ENCODE data around the gene KCTD7.
"Not testable (repeated sequence)": the region's sequence is repeated elsewhere in the genome, so short reads cannot be mapped to it uniquely, and the experiment has no call there.

The KCTD7 gene
- 29.0 to 50.8 reads per million in 2 donors for total RNA-seq

DNA sequence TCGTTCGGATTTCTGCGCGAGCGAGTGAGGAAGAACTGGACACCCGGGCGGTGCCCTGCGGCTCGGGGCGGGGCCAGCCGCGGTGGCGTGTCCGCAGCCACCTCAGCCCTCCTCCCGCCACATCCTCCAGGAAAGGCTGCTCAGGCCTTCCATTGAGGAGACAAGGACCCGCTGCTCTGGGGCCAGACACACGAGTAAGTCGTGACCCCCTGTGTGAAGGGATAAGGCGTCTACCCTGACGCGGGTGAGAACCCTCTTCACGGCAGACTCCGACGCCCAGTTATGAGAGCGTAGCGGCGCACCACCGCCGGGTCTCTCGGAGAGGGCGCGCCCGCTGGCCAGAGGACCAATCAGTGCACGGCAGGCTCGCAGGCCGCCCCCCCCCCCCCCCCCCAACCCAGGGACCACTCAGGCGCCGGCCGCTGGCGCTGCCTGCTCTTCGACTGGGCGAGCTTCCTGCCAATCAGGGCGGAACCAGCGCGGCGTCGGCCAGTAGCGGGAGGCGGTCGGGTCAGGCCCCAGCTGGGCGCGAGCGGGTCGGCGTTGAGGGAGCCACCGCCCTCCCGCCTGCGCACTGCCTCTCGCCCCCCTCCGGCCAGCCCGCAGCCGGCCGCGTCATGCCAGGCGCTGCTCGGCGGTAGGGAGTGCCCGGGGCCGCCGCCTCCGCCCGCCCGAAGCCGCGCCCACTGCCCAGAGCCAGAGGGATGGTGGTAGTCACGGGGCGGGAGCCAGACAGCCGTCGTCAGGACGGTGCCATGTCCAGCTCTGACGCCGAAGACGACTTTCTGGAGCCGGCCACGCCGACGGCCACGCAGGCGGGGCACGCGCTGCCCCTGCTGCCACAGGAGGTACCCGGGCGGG lies at the start of gene KCTD7:
KCTD7 (plus strand) TSS at position 521 of the 861 bp plus-strand sequence; CDS start at position 705, 184 bp downstream.
- DNase-seq, result peak; percentile 89 to 98 (median 94)

DNA sequence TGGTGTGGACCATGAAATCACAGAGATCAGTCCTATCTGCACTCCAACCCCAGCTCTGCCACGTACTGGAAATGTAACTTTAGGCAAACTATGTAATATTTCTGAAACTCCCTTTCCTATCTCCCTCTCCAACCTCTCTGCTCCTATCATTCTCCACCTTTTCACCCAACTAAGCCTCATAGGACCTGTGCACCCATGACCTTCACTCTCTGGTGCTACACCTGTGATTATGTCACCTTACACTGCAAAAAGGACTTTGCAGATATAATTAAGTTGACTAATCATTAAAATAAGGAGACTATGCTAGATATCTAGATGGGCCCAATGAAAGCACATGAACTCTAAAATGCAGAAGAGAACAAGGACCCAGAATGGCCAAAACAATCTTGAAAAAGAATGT lies 48.3 kb upstream of the KCTD7 start:
- not testable (repeated sequence) for DNase-seq

DNA sequence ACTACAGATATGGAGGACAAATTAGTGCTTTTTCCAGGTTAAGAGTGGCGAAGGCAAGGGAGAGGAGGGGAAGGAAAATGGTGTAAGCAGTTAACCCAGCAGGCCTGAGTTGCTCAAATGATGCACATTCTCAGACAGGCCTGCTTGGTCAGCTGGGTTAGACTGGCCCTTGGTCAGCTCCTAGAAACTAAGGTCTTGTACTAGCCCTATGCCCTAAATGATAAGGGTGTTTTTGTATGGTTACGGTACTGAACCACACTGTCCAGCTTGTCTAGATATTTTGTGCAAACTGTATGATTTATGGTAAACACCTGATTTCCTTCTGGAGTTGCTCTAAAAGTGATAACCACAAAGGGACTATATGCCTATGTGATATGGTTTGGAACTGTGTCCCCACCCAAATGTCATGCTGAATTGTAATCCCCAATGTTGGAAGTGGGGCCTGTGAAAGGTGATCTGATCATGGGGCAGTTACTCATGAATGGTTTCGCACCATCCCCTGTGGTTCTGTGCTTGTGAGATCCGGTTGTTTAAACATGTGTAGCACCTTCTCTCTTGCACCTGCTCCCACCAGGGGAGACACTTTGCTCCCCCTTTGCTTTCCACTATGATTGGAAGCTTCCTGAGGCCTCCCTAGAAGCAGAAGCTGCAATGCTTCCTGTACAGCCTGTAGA lies 45.7 kb upstream of the KCTD7 start:
- not testable (repeated sequence) for DNase-seq

DNA sequence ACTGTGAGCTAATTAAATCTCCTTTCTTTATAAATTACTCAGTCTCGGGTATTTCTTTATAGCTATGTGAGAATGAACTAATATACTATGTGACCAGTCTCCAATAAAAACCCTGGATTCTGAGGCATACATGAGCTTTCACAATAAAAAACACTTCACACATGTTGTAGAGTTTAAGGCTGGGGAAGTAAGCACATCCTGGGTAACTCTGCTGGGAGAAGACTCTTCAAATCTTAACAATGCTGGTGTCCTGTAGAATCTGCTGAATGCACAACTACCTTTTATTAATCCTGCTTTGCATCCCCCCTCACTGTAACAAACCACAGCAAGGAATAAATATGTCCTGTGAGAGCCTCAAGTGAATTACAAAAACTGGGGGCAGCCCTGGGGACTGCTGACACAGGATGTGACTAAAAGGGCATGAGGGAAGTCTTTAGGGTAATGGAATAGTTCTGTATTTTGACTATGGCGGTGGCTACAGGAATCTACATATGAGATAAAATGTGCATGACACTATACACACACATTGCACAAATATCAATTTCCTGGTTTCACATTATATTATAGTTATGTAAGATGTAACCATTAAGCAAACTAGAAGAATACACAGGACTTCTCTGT lies 45.1 kb upstream of the KCTD7 start:
- DNase-seq, result no peak

DNA sequence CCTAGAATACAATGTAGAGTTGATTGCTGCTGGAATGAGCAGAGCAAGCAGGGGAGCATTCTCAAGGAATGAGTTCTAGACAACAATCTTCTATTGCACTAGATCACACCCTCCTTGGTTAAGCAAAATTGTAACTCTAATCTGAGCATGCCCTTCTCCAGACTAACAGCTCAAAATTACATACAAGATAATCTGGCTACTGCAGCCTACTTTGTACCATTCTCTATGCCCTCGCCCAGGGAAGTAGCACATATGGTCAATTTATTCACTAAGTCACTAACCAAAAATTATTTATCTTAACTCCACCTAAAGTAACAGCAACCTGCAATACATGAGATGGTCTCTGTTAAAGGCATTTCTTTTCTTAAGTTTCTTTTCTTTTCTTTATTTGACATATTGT lies 42.5 kb upstream of the KCTD7 start:
- no peak for DNase-seq

DNA sequence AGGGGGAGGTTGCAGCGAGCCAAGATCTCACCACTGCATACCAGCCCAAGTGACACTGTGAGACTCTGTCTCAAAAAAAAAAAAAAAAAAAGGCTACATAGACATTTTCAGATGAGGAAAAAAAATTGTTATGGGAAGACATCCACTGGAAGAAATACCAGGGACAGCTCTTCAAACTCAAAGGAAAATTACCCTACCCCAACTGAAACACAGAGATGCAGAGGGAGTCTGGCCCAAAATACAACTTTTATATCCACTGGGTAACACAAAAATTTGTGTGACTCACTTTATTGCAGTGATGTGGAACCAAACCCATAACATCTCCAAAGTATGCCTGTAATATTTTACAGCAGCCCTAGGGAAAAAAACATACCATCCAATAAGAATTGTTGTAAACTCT lies 40.5 kb upstream of the KCTD7 start:
- not testable (repeated sequence) for DNase-seq

DNA sequence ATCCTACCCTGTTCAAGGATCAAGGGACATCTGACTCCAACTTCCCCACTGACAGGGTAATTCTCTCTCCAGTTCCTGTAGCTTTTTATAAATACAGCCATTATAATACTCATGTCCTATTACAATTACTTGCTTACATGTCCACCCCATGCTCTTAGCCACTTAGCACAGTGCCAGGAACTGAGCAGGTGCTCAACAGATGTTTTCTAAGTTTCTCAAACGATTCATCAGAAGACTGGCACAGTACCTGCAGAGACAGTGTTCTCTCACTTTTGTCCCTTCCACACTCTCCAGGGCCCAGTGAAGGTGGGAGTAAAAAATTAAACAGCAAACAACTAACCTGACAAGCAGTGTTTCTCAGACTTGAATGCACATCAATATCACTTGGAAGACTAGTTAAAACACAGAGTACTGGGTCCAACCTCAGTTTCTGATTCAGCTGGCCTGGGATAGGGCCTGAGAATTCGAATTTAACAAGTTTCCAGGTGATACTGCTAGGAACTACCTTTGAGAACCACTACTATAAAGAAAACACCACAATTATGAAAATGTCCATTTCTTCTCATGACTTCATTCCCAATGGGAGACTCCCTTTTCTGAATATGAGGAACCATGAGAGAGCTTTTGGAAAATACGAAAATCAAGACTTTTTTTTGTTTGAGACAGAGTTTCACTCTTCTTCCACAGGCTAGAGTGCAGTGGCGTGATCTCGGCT lies 39.7 kb upstream of the KCTD7 start:
- not testable (repeated sequence) for DNase-seq

DNA sequence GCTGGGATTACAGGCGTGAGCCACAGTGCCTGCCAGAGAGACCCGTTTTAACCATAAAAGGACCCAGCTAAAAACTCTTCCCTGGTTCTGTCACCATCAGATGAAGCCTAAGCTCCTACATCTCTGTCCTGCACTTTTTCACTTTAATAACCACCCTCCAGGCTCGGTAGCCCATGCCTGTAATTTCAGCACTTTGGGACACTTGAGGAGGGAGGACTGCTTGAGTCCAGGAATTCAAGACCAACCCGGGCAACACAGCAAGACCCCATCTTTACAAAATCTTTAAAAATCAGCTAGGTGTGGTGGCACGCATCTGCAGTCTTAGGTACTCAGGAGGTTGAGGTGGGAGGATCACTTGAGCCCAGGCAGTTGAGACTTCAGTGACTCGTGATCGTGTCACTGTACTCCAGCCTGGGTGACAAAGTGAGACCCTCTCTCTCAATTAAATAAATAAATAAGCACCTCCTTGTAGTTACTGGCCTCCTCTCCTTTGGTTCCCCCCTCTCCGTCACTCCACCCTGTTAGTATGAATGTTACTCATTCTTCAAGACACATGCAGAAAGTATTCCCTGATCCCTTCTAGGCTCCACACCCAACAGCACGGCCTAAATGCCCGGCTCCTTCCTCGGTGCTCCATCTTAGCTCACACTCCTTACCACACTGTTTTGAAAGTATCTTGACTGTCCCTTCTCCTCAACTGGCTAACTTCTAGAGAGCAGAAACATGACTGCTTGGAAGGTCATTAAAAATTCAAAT lies 38.2 kb upstream of the KCTD7 start:
- DNase-seq, result not testable (repeated sequence)

DNA sequence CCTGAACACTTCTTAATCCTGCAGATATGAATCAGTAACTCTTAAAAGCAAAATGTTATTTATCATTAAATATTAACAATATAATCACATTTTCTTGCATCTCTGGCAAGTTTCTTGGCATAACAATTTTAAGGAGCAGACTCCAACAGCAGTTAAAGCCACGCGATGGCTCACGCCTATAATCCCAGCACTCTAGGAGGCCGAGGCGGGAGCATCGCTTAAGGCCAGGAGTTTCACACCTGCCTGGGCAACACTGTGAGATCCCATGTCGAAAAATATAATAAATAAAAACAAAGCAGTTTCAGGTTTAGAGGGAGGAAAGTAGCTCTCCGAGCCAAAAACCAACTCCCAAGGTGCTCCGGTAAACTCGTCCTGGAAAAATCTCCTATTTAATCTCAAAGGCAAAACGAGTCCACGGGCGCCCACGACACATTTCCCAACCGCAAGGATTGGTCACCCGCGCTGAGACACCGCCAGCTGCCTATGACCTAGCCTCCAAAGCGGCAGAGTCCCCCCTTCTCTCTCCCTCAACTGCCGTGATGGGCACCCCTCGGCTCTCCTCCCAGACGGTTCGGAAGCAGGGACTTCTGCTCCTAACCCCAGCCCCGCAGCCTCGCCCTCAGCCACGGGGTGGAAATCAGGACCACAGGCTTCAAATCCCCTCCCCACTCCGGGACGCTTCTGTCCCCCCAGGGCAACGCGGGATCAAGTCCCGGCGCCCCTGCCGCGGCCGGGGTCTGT lies 37.5 kb upstream of the KCTD7 start:
- DNase-seq, result peak in 1 of 5 experiments; percentile 18

DNA sequence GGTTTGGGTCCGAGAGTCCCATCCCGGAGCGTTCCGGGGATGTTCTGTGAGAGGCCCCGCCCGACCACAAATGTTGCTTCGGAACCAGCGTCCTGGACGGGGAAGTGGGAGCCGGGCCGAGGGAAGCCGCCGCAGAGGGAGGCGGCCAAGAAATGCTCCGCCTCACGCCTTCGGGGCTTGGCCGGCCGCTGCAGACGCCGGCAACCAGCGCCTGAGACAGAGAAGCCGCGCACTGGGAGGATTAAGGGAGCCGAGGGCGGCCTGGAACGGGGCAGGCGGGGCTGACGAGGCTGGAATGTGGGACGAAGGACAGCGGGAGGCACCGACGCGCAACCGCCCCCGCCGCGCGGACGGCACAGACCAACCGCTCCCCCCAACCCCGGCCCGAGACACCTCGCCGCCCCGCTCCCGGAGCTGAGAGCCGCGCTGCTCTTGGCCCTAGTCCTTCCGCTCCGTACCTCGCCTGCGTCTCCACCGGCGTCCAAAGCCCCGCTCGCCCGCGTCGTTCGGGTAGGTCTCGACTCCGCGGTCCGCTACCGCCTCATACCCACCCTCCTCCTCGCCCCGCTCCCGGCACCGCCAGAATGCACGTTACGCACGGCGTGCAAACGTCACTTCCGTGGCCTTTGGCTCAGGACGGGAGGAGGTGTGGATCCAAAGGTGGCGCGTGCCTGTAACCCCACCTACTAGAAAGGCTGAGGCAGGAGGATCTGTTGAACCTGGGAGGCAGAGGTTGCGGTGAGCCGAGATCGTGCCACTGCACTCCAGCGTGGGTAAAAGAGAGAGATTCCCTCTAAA lies 36.7 kb upstream of the KCTD7 start:
- peak; percentile 68 to 96 (median 84) for DNase-seq

DNA sequence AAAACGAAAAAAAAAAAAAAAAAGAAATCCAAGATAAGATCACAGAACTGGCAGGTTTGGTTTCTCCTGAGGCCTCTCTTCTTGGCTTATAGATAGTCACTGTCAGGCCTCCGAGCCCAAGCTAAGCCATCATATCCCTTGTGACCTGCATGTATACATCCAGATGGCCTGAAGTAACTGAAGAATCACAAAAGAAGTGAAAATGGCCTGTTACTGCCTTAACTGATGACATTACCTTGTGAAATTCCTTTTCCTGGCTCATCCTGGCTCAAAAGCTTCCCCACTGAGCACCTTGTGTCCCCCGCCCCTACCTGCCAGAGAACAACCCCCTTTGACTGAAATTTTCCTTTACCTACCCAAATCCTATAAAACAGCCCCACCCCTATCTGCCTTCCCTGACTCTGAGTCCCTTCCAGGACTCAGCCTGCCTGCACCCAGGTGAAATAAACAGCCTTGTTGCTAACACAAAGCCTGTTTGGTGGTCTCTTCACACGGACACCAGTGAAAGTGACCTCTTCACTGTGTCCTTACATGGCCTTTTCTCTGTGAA lies 36.0 kb upstream of the KCTD7 start:
- DNase-seq, result not testable (repeated sequence)

DNA sequence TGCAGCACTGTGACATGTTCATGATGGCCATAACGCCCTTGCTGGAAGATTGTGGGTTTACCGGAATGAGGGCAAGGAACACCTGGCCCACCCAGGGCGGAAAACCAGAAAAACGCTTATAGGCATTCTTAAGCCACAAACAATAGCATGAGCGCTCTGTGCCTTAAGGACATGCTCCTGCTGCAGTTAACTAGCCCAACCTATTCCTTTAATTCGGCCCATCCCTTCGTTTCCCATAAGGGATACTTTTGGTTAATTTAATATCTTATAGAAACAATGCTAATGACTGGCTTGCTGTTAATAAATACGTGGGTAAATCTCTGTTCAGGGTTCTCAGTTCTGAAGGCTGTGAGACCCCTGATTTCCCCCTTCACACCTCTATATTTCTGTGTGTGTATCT lies 34.6 kb upstream of the KCTD7 start:
- DNase-seq, result not testable (repeated sequence)

DNA sequence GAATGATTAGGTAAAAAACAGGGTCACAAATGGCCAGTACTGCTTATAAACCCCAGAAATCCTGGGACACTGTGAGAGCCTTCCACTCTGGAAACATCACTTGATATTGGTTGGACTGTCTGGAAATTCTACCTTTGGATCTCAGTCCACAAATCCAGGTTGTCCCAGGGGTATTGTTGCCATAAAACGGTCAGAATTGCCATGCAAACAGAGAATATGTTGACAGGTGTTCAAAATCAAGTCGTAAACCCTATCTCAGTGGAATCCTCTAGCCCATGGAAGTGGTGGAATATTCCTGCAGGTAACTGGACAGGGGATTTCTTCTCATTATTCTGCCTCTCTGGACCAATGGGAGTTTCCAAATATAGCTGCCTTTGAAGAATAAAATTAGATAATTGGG lies 31.2 kb upstream of the KCTD7 start:
- DNase-seq, result no peak

DNA sequence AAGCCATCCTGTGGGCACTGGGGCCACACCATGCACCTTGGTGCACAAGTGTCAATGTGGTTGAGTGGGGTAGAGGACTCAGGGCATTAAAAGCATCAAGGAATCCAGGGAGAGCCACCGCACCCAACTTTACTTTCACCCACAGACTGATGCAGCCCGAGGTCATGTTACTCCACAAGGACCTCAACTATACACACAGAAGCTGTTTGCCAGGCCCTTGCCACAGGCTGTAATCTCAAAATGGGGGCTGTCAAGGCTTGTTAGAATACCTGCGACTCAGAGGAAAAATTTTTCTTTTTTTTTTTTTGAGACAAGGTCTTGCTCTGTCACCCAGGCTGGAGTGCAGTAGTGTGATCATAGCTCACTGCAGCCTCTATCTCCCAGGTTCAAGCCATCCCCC lies 26.5 kb upstream of the KCTD7 start:
- DNase-seq, result no peak

DNA sequence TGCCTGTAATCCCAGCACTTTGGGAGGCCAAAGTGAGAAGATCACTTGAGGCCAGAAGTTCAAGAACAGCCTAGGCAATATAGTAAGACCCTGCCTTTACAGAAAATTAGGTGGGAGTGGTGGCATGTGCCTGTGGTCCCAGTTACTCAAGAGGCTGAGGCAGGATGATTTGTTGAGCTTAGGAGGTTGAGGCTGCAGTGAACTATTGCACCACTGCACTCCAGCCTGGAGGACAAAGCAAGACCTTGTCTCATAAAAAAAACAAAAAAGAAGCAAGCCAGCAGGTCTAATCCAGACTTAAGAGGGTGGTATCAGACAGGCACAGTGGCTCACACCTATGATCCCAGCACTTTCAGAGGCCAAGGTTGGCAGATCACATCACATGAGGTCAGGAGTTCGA lies 24.5 kb upstream of the KCTD7 start:
- DNase-seq, result no peak

DNA sequence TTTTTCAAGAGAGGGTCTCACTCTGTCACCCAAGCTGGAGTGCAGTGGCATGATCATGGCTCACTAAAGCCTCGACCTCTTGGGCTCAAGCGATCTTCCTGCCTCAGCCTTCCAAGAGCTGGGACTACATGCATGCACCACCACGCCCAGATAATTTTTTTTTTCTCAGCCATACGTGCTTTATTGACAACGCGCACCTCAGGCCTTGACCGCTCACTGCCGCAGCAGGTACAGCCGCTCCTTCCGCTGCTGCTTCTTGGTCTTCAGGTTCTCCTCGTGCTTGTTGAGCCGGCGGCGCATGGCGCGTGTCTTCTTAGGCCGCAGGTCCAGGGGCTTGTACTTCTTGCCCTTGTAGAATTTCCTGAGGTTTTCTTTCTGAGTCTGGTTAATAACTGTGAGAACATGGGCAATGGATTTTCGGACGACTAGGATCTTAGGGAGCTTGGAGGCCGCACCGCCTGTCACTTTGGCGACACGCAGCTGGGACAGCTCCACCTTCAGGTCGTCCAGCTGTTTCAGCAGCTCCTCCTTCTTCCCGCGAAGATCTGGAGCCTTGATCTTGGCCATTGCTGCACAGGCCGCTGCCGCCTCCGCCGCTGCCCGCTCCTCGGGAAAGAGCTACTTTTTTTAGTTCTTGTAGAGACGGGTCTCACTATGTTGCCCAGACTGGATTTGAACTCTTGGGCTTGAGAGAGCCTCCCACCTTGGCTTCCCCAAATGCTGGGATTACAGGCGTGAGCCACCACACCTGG lies 22.0 kb upstream of the KCTD7 start:
- not testable (repeated sequence) for DNase-seq

DNA sequence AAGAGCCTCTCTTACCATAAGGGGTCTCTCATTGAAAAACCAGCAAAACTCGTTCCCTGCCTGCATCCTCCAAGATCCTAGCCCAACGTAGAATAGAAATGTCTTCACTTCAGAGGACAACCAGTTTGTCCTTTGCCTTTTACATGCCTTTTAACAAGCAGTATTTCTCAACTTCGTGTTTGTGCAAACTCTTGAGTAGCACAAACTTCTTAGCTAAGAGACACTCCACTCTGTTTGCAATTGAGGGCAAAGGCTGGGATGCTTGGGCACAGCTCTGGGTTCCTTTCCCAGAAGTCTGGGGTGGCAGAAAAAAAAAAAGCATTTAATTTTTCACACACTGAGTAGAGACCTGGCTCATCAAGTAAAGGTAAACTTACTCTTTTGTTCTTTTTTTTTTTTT lies 19.5 kb upstream of the KCTD7 start:
- no peak for DNase-seq

DNA sequence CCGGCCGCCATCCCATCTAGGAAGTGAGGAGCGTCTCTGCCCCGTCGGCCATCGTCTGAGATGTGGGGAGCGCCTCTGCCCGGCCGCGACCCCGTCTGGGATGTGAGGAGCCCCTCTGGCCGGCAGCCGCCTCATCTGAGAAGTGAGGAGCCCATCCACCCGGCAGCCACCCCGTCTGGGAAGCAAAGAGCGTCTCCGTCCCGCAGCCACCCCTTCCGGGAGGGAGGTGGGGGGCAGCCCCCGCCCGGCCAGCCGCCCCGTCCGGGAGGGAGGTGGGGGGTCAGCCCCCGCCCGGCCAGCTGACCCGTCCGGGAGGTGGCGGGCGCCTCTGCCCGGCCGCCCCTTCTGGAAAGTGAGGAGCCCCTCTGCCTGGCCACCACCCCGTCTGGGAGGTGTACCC lies 14.1 kb upstream of the KCTD7 start:
- not testable (repeated sequence) for DNase-seq

DNA sequence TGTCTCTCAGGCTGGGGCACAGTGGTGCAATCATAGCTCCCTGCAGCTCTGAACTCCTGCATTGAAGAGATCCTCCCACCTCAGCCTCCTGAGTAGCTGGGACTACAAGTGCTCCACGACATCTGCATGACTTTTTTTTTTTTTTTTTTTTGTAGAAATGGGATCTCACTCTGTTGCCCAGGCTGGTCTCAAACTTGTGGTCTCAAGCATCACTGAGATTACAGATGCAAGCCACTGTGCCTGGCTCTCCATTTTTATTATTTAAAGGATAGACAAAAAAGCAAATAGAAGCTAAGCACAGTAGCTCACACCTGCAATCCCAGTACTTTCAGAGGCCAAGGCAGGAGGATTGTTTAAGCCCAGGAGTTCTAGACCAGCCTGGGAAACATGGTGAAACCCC lies 13.0 kb upstream of the KCTD7 start:
- DNase-seq, result no peak
